ENCODE results near the gene FAF2. TPM values are rescaled to one million over a fixed set of nuclear protein-coding genes. Genes with fewer than 3 reads are reported as not detected.
"Not testable (repeated sequence)": the region's sequence is repeated elsewhere in the genome, so short reads cannot be mapped to it uniquely, and the experiment has no call there.

Gene FAF2
- total RNA-seq, 2 donors from 2014 or later = 47.3 to 50.5 TPM

- H3K9me3 Mint-ChIP-seq = no peaks in the 10 kb centered on the region
- ATAC-seq (no peak), DNase-seq (ENCODE audit: low spot score) (no peak)
- no peaks in the 10 kb centered on the region for H3K36me3 Mint-ChIP-seq
- H3K27ac Mint-ChIP-seq = no peak overlapping the region
- H3K4me3 Mint-ChIP-seq = no peak overlapping the region
- H3K27me3 Mint-ChIP-seq = peaks cover 0 to 3% of the 10 kb centered on the region in 2 donors
- peaks cover 4 to 7% of the 10 kb centered on the region in 2 donors for H3K4me1 Mint-ChIP-seq (ENCODE audit: low read depth in 2 of 2)
These were observed 20.2 kb upstream of the FAF2 start for GRCh38 chr5:176427971-176428370.

DNA sequence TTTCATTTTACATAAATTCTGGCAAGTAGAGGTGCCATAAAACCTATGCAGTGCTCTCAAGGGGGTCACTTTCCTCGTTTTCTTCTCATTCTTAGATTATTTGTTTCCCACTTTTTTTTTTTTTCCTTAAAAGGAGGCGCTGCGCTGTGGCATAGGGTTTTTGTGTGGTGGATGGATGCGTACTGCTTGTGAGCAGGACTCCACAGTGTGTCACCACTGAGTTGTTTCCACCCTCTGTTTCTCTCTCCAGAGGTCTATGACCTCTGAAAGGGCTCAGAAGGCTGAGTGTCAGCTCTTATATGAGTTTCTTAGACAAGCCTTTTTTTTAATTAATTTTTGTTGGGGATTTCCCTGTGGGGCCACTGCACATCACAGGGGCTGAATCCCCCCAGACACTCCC lies 18.2 kb upstream of the FAF2 start:
- Mint-ChIP-seq H3K4me1 (ENCODE audit: low read depth in 2 of 2) (peaks cover 4 to 7% of the 10 kb centered on the region in 2 donors), H3K27ac (peak overlapping the region in 1 of 2 donors; percentile 5), H3K27me3 (no peaks in the 10 kb centered on the region), H3K9me3 (no peaks in the 10 kb centered on the region), H3K4me3 (no peak overlapping the region), H3K36me3 (no peaks in the 10 kb centered on the region)
- ATAC-seq = no peak
- DNase-seq (ENCODE audit: low spot score) = no peak

DNA sequence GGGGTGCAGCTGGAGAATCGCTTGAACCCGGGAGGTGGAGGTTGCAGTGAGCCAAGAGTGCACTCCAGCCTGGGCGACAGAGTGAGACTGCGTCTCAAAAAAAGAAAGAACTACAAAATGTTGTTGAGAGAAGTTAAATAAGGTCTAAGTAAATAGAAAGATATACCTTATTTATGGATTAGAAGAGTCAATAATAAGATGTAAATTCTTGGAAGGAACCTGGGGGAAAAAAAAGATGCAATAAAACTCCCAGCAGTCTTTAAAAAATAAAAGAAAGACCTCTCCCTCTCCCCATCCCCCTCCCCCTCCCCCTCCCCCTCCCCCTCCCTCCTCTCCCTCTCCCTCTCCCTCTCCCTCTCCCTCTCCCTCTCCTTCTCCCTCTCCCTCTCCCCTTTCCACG lies 15.5 kb upstream of the FAF2 start:
- no peaks in the 10 kb centered on the region for H3K36me3 Mint-ChIP-seq
- peaks cover 0 to 2% of the 10 kb centered on the region in 2 donors for H3K27me3 Mint-ChIP-seq
- H3K9me3 Mint-ChIP-seq = no peaks in the 10 kb centered on the region
- H3K4me3 Mint-ChIP-seq = no peak overlapping the region
- ATAC-seq (no peak), DNase-seq (ENCODE audit: low spot score) (no peak)
- H3K27ac Mint-ChIP-seq = no peak overlapping the region
- peaks cover 14 to 17% of the 10 kb centered on the region in 2 donors for H3K4me1 Mint-ChIP-seq (ENCODE audit: low read depth in 2 of 2)

DNA sequence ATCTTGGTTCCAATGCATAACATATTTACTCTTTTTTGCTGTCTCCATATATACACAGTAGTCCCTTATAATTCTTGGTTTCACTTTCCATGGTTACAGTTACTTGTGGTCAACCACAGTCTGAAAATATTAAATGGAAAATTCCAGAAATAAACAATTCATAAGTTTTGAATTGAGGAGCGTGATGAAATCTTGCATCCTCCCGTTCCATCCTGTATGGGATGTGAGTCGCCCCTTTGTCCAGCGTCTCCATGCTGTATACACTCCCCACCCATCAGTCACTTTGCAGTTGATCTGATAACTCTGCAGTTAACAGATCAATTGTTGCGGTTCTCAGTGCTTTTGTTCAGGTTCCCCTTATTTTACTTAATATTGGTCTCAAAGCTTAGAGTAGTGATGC lies 11.5 kb upstream of the FAF2 start:
- DNase-seq (ENCODE audit: low spot score) = no peak
- Mint-ChIP-seq H3K4me1 (ENCODE audit: low read depth in 2 of 2) (peaks cover 10% of the 10 kb centered on the region in 2 donors), H3K27ac (peak overlapping the region in 1 of 2 donors; percentile 6)

GRCh38 chr5:176438959-176439757 lies 9.0 kb upstream of the FAF2 start:
- Mint-ChIP-seq H3K27ac (no peak overlapping the region), H3K27me3 (peaks cover 0 to 6% of the 10 kb centered on the region in 2 donors), H3K9me3 (no peaks in the 10 kb centered on the region), H3K4me3 (no peak overlapping the region), H3K36me3 (no peaks in the 10 kb centered on the region), H3K4me1 (ENCODE audit: low read depth in 2 of 2) (peaks cover 10% of the 10 kb centered on the region in 2 donors)
- DNase-seq (ENCODE audit: low spot score) = no peak
- no peak for ATAC-seq

More for the DNA sequence above, 11.5 kb upstream of the FAF2 start:
- Mint-ChIP-seq H3K36me3 (no peaks in the 10 kb centered on the region), H3K27me3 (peaks cover 0 to 4% of the 10 kb centered on the region in 2 donors), H3K4me3 (peak overlapping the region; percentile 46), H3K9me3 (no peaks in the 10 kb centered on the region)
- peak in 1 of 2 donors; percentile 44 for ATAC-seq

DNA sequence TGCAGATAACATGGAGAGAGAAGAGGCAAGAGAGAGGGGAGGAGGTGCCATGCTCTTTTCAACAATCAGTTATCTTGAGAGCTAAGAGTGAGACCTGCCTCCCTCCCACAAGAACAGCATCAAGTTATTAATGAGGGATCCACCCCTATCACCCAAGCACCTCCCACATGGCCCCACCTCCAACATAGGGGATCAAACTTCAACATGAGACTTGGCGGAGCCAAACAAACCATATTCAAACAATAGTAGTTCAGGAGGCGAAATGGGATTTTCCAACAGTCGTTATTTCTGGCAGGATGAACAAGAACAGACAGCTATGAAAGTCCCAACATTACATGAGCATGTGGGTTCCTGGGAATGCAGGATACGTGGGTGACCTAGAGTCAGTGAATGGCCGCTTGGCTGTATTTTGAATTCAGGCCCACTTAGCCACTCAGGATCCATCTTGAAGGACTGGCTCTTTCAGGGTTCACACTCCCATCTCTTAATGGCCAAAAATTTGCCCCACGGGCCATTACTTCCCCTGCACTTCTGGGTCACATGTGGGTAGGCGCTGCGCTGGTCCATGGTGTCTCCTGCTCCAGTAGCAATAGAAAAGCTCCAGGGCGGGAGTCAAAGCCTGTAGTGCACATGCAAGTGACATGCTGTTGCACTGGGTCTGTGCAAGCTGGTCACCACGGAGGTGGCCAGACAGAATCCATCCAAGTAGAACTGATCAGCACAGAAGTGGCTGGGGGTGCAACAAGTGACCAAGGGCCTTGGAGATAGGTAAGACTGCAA lies 7.1 kb upstream of the FAF2 start:
- Mint-ChIP-seq H3K27ac (no peak overlapping the region), H3K27me3 (peaks cover 0 to 6% of the 10 kb centered on the region in 2 donors), H3K4me1 (ENCODE audit: low read depth in 2 of 2) (peaks cover 10 to 13% of the 10 kb centered on the region in 2 donors), H3K36me3 (no peaks in the 10 kb centered on the region), H3K4me3 (no peak overlapping the region), H3K9me3 (no peaks in the 10 kb centered on the region)
- ATAC-seq (no peak), DNase-seq (ENCODE audit: low spot score) (no peak)

GRCh38 chr5:176441921-176442323 lies 6.3 kb upstream of the FAF2 start:
- no peak overlapping the region for H3K4me3 Mint-ChIP-seq
- no peaks in the 10 kb centered on the region for H3K9me3 Mint-ChIP-seq
- no peak overlapping the region for H3K27ac Mint-ChIP-seq
- peaks cover 0 to 6% of the 10 kb centered on the region in 2 donors for H3K27me3 Mint-ChIP-seq
- ATAC-seq (no peak), DNase-seq (ENCODE audit: low spot score) (no peak)
- peaks cover 7 to 11% of the 10 kb centered on the region in 2 donors for H3K4me1 Mint-ChIP-seq (ENCODE audit: low read depth in 2 of 2)
- H3K36me3 Mint-ChIP-seq = no peaks in the 10 kb centered on the region

- H3K36me3 Mint-ChIP-seq; H3K27ac Mint-ChIP-seq; H3K4me3 Mint-ChIP-seq; H3K9me3 Mint-ChIP-seq; ATAC-seq; DNase-seq (ENCODE audit: low spot score); H3K27me3 Mint-ChIP-seq: not testable (repeated sequence)
- peaks cover 11% of the 10 kb centered on the region in 2 donors for H3K4me1 Mint-ChIP-seq (ENCODE audit: low read depth in 2 of 2)
These were observed 5.3 kb upstream of the FAF2 start for GRCh38 chr5:176442911-176443310.

DNA sequence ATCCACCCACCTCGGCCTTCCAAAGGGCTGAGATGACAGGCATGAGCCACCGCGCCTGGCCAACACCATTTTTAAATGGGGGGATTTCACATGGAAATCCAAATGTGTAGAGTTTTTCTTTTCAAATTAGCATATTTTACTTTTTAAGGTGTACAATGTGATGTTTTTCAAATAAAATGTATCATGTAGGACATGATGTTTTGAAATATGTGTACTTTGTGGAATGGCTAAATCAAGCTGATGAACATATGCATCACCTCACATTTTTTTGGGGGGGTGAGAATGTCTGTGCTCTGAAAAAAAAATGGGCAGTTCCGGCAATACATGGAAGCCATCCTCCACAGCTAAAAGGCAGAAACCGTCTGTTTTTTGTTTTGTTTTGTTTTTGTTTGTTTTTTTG lies 3.4 kb upstream of the FAF2 start:
- no peaks in the 10 kb centered on the region for H3K9me3 Mint-ChIP-seq
- DNase-seq (ENCODE audit: low spot score) (no peak), ATAC-seq (no peak)
- H3K27me3 Mint-ChIP-seq = peaks cover 0 to 4% of the 10 kb centered on the region in 2 donors
- H3K4me1 Mint-ChIP-seq (ENCODE audit: low read depth in 2 of 2) = peaks cover 16 to 24% of the 10 kb centered on the region in 2 donors
- peaks cover 5% of the 10 kb centered on the region for H3K36me3 Mint-ChIP-seq
- no peak overlapping the region for H3K27ac Mint-ChIP-seq
- H3K4me3 Mint-ChIP-seq = no peak overlapping the region

GRCh38 chr5:176446028-176446665 lies 2.0 kb upstream of the FAF2 start:
- H3K27me3 Mint-ChIP-seq = peaks cover 0 to 2% of the 10 kb centered on the region in 2 donors
- H3K27ac Mint-ChIP-seq = peak overlapping the region in 1 of 2 donors; percentile 94
- no peaks in the 10 kb centered on the region for H3K9me3 Mint-ChIP-seq
- peaks cover 20 to 32% of the 10 kb centered on the region in 2 donors for H3K4me1 Mint-ChIP-seq (ENCODE audit: low read depth in 2 of 2)
- peaks cover 5% of the 10 kb centered on the region for H3K36me3 Mint-ChIP-seq
- DNase-seq (ENCODE audit: low spot score) (no peak), ATAC-seq (no peak)
- H3K4me3 Mint-ChIP-seq = peak overlapping the region; percentile 53

DNA sequence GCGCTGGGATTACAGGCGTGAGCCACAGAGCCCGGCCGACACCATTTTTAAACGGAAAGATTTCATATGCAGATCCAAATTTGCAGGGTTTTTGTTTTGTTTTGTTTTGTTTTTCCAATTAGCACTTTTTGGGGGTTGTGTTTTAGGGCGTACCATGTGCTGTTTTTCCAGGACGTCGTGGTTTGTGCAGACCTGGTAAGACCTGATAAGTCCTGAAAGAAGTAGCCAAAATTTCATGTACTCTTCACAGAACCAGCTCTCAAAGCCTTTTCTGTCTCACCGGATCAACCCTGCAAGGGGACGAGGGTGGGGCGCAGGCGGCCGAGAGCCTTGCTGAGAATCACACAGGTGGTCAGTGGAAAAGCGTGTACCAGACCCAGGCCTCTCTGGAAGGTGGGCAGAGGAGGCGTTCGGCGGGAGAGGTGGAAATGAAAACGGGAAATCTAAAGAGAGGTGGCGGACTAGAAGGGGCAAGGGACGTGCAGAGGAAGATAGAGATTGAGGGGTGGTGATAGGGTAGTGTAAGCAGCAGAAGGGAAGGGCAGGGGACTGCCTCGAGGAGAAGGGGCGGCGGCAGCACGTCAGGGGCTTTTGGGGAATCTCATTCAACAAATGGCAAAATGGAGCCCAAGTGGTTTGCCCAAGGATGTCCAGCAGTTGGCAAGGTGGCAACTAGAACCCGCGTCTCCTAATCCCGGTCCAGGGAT lies 1.1 kb upstream of the FAF2 start:
- Mint-ChIP-seq H3K36me3 (peaks cover 5% of the 10 kb centered on the region), H3K9me3 (no peaks in the 10 kb centered on the region), H3K27ac (peak overlapping the region; percentile 94 to 99), H3K4me3 (peak overlapping the region; percentile 95), H3K4me1 (ENCODE audit: low read depth in 2 of 2) (peaks cover 20 to 32% of the 10 kb centered on the region in 2 donors), H3K27me3 (no peaks in the 10 kb centered on the region)
- no peak for DNase-seq (ENCODE audit: low spot score)
- ATAC-seq = no peak

GRCh38 chr5:176447591-176447977 lies 601 bp upstream of the FAF2 start:
- no peaks in the 10 kb centered on the region for H3K9me3 Mint-ChIP-seq
- no peaks in the 10 kb centered on the region for H3K27me3 Mint-ChIP-seq
- H3K4me3 Mint-ChIP-seq = peak overlapping the region; percentile 95
- ATAC-seq = peak; percentile 46 to 62
- DNase-seq (ENCODE audit: low spot score) = peak; percentile 76
- peaks cover 22 to 37% of the 10 kb centered on the region in 2 donors for H3K4me1 Mint-ChIP-seq (ENCODE audit: low read depth in 2 of 2)
- peaks cover 5% of the 10 kb centered on the region for H3K36me3 Mint-ChIP-seq
- peak overlapping the region; percentile 94 to 99 for H3K27ac Mint-ChIP-seq

DNA sequence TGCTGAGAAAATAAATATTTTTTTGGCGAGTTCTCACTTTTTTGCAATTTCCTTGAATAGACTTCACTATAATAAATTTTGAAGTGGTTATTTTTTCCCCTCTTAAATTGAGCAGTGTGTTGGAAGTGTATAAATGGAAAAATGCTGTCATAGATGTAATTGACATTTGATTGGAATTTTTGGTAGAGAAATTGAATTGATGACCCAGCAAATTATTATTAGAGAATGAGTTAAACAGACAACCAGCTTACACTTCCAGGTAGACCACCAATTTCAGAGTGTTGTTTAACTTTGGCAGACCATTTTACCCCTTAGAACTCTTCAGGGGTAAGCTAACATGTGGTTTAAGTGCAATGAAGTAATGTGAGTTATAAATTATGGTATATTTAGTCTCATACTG lies 1.9 kb downstream of the FAF2 start:
- H3K27me3 Mint-ChIP-seq = no peaks in the 10 kb centered on the region
- no peak overlapping the region for H3K4me3 Mint-ChIP-seq
- ATAC-seq = no peak
- H3K4me1 Mint-ChIP-seq (ENCODE audit: low read depth in 2 of 2) = peaks cover 24 to 37% of the 10 kb centered on the region in 2 donors
- no peaks in the 10 kb centered on the region for H3K9me3 Mint-ChIP-seq
- H3K27ac Mint-ChIP-seq = peak overlapping the region in 1 of 2 donors; percentile 57
- H3K36me3 Mint-ChIP-seq = peaks cover 5% of the 10 kb centered on the region
- DNase-seq (ENCODE audit: low spot score) = no peak

All from natural killer cell treated with Interleukin-12 subunit alpha and Interleukin-12 subunit beta and Interleukin-15 and Interleukin-18, amount 100 ng/mL, for 72 hours (primary cell).